CD14-positive monocyte (primary cell): ENCODE results near the gene ZNF138. TPM values are rescaled to one million over a fixed set of nuclear protein-coding genes. Genes with fewer than 3 reads are reported as not detected.
A peak's percentile ranks its signal among the peaks of the same experiment; 100 is the strongest.

ENCODE experiments used
- DNase-seq, 3 donors: peaks; one replicate each; pipeline ENCODE4 v3.0.0-alpha.2; 2011 to 2022
- H2AFZ ChIP-seq: 2 replicates; pipeline ENCODE4 v1.6.0; 2012; ENCODE audit warnings: mild to moderate bottlenecking, low read depth, low read length, inconsistent platforms; ENCODE audit not compliant: insufficient read depth, poor library complexity, severe bottlenecking
- H3K27ac ChIP-seq, 2 donors: 1 replicate in 1 of 2; 2 replicates in 1 of 2; pipeline ENCODE4 v1.5.1; 2012 to 2013; ENCODE audit warnings: low read length in 2 of 2, control low read depth in 1 of 2, inconsistent platforms in 1 of 2, low read depth in 1 of 2, mild to moderate bottlenecking in 1 of 2
- H3K27me3 ChIP-seq, 2 donors: one replicate each; pipeline versions ENCODE4 v1.6.0 to v1.6.1; 2011 to 2013; ENCODE audit warnings: low read length in 2 of 2; ENCODE audit not compliant: control insufficient read depth in 2 of 2, insufficient read depth in 2 of 2
- H3K36me3 ChIP-seq, 2 donors: replicated peaks in 1 of 2; 1 replicate in 1 of 2; 2 replicates in 1 of 2; pipeline versions ENCODE4 v1.5.1 to v1.6.1; 2012 to 2013; ENCODE audit warnings: low read length in 2 of 2, control low read depth in 1 of 2, inconsistent platforms in 1 of 2, mild to moderate bottlenecking in 1 of 2; ENCODE audit not compliant: insufficient read depth in 2 of 2, control insufficient read depth in 1 of 2
- H3K4me1 ChIP-seq, 2 donors: 1 replicate in 1 of 2; 2 replicates in 1 of 2; pipeline versions ENCODE4 v1.5.1 to v1.6.1; 2012 to 2013; ENCODE audit warnings: low read length in 2 of 2, control low read depth in 1 of 2, inconsistent platforms in 1 of 2, mild to moderate bottlenecking in 1 of 2, moderate library complexity in 1 of 2; ENCODE audit not compliant: insufficient read depth in 2 of 2, control insufficient read depth in 1 of 2
- H3K4me2 ChIP-seq: replicated peaks from 2 replicates; pipeline ENCODE3; 2012; ENCODE audit warnings: low read length, moderate library complexity, mild to moderate bottlenecking; ENCODE audit not compliant: poor library complexity, severe bottlenecking; ENCODE audit errors: extremely low read depth
- H3K4me3 ChIP-seq, 3 experiments: fragments of 200-600 bp in 1 of 3; sonication (generic) in 1 of 3; replicated peaks in 1 of 3; 1 replicate in 2 of 3; 2 replicates in 1 of 3; pipeline ENCODE4 v1.5.1; 2011 to 2013; ENCODE audit warnings: low read length in 3 of 3, mild to moderate bottlenecking in 3 of 3, control low read depth in 2 of 3, low read depth in 2 of 3, inconsistent platforms in 1 of 3, moderate library complexity in 1 of 3
- H3K79me2 ChIP-seq: 2 replicates; pipeline ENCODE4 v1.6.0; 2012; ENCODE audit warnings: mild to moderate bottlenecking, control low read depth, inconsistent platforms, low read length, moderate library complexity; ENCODE audit not compliant: insufficient read depth
- H3K9ac ChIP-seq: 2 replicates; pipeline ENCODE4 v1.6.0; 2017; ENCODE audit warnings: low read length, mild to moderate bottlenecking; ENCODE audit not compliant: insufficient read depth, poor library complexity, severe bottlenecking
- H3K9me3 ChIP-seq, 2 donors: replicated peaks in 1 of 2; 1 replicate in 1 of 2; 2 replicates in 1 of 2; pipeline versions ENCODE4 v1.5.1 to v1.6.1; 2012 to 2013; ENCODE audit warnings: low read length in 2 of 2, control low read depth in 1 of 2; ENCODE audit not compliant: control insufficient read depth in 1 of 2, insufficient read depth in 1 of 2
- H4K20me1 ChIP-seq: 2 replicates; pipeline ENCODE4 v1.6.0; 2012; ENCODE audit warnings: mild to moderate bottlenecking, low read length, control low read depth, moderate library complexity; ENCODE audit not compliant: insufficient read depth
- H3K27ac Mint-ChIP-seq, 7 donors: one replicate each; pipeline ENCODE4 v1.8.0; 2020; ENCODE audit warnings: mild to moderate bottlenecking in 7 of 7, mixed read lengths in 7 of 7, moderate library complexity in 6 of 7, inconsistent platforms in 2 of 7
- H3K27me3 Mint-ChIP-seq, 3 donors: one replicate each; pipeline ENCODE4 v1.8.0; 2021 to 2022; ENCODE audit warnings: low read depth in 3 of 3, mild to moderate bottlenecking in 3 of 3, mixed read lengths in 3 of 3, moderate library complexity in 3 of 3, inconsistent platforms in 1 of 3
- H3K36me3 Mint-ChIP-seq, 2 donors: one replicate each; pipeline ENCODE4 v1.8.0; 2020; ENCODE audit warnings: mixed read lengths in 2 of 2, inconsistent platforms in 1 of 2, mild to moderate bottlenecking in 1 of 2
- H3K4me1 Mint-ChIP-seq: one replicate; pipeline ENCODE4 v1.8.0; 2020; ENCODE audit warnings: mild to moderate bottlenecking, mixed read lengths
- H3K4me3 Mint-ChIP-seq, 2 donors: one replicate each; pipeline ENCODE4 v1.8.0; 2020; ENCODE audit warnings: mild to moderate bottlenecking in 2 of 2, mixed read lengths in 2 of 2, moderate library complexity in 1 of 2
- H3K9me3 Mint-ChIP-seq, 7 donors: one replicate each; pipeline ENCODE4 v1.8.0; 2020 to 2022; ENCODE audit warnings: mixed read lengths in 7 of 7, mild to moderate bottlenecking in 6 of 7, moderate library complexity in 6 of 7, inconsistent platforms in 2 of 7
- CTCF ChIP-seq: fragments of 200-600 bp; IDR thresholded peaks from one replicate; pipeline ENCODE4 v1.8.0; 2022; ENCODE audit warnings: antibody characterized with exemption, mild to moderate bottlenecking
- WGBS: methylation state at CpG from one replicate; pipeline ENCODE4 v1.1.5; 2013; ENCODE audit warnings: missing lambda C conversion rate; ENCODE audit not compliant: insufficient coverage; 5-methylcytosine and 5-hydroxymethylcytosine counted together
- intact Hi-C, 2 donors: fragments of 100-400 bp; cut with micrococcal nuclease; formaldehyde crosslinking; loops; one replicate each; pipeline versions ENCODE4 v1.15.0 to v1.15.1; 2023
- polyA plus RNA-seq, 3 donors: library from polyadenylated mRNA; depleted of rRNA in 1 of 3; unstranded in 2 of 3; stranded (reverse) in 1 of 3; fragments of 300-500 nt in 2 of 3; fragments of >200 nt in 1 of 3; fragmentation: Illumina TruSeq in 2 of 3; gene quantifications; 1 replicate in 2 of 3; 2 replicates in 1 of 3; pipeline ENCODE4 v1.2.3, GENCODE V29; 2012 to 2021

Gene ZNF138
- polyA plus RNA-seq, 3 donors = 0.89 to 1.1 (median 1.1) TPM

GRCh38 chr7:64881461-64882287 is 87.4 kb downstream of the ZNF138 start:
- intact Hi-C loops = no loop called here
- TF ChIP-seq CTCF = no peak
- H3K4me1 ChIP-seq = no peaks in the 10 kb centered on the region
- H3K36me3 ChIP-seq = no peaks in the 10 kb centered on the region
- H3K79me2 ChIP-seq = no peaks in the 10 kb centered on the region
- H4K20me1 ChIP-seq = no peaks in the 10 kb centered on the region
- H3K9ac ChIP-seq = no peak overlapping the region
- peaks cover 32 to 50% (median 41%) of the 10 kb centered on the region in 3 donors for H3K27me3 Mint-ChIP-seq
- H3K36me3 Mint-ChIP-seq = peaks cover 0 to 3% of the 10 kb centered on the region in 2 donors
- H2AFZ ChIP-seq = no peak overlapping the region
- H3K4me3 ChIP-seq = no peak overlapping the region
- H3K27me3 ChIP-seq = peaks cover 0 to 30% of the 10 kb centered on the region in 2 donors
- peaks cover 62 to 86% (median 84%) of the 10 kb centered on the region in 7 donors for H3K9me3 Mint-ChIP-seq
- H3K27ac Mint-ChIP-seq = no peak overlapping the region
- H3K9me3 ChIP-seq = peaks cover 84 to 86% of the 10 kb centered on the region in 2 donors
- DNase-seq = peak in 1 of 3 donors; percentile 1
- H3K27ac ChIP-seq = no peak overlapping the region
- H3K4me1 Mint-ChIP-seq = peaks cover 12% of the 10 kb centered on the region
- 84% methylated on average over 24 of the region's 26 CpGs for WGBS
- H3K4me2 ChIP-seq = no peak overlapping the region
- H3K4me3 Mint-ChIP-seq = peak overlapping the region in 1 of 2 donors; percentile 79

GRCh38 chr7:64882341-64883112 is 88.3 kb downstream of the ZNF138 start:
- Histone ChIP-seq H3K36me3 (no peaks in the 10 kb centered on the region), H3K9ac (no peak overlapping the region), H4K20me1 (no peaks in the 10 kb centered on the region), H3K27me3 (peaks cover 0 to 30% of the 10 kb centered on the region in 2 donors), H3K4me2 (no peak overlapping the region), H3K9me3 (peaks cover 75 to 77% of the 10 kb centered on the region in 2 donors), H3K27ac (no peak overlapping the region), H3K4me1 (no peaks in the 10 kb centered on the region), H3K79me2 (no peaks in the 10 kb centered on the region), H2AFZ (no peak overlapping the region), H3K4me3 (no peak overlapping the region)
- WGBS = 9% methylated on average over 51 of the region's 55 CpGs
- peaks cover 32 to 48% (median 39%) of the 10 kb centered on the region in 3 donors for H3K27me3 Mint-ChIP-seq
- peak overlapping the region; percentile 44 to 79 for H3K4me3 Mint-ChIP-seq
- no peak overlapping the region for H3K27ac Mint-ChIP-seq
- H3K9me3 Mint-ChIP-seq = peaks cover 55 to 78% (median 77%) of the 10 kb centered on the region in 7 donors
- no peak for DNase-seq
- H3K36me3 Mint-ChIP-seq = peaks cover 0 to 3% of the 10 kb centered on the region in 2 donors
- TF ChIP-seq CTCF = no peak
- H3K4me1 Mint-ChIP-seq = peaks cover 10% of the 10 kb centered on the region
- intact Hi-C loops = no loop called here
